Panc1 (cell line): ENCODE data around the gene SYP. TPM values are rescaled to one million over a fixed set of nuclear protein-coding genes. Genes with fewer than 3 reads are reported as not detected.
"Not testable (repeated sequence)": the region's sequence is repeated elsewhere in the genome, so short reads cannot be mapped to it uniquely, and the experiment has no call there.

Experiments used
- ATAC-seq: fragments of 200-7000 bp; cut with Tn5 transposase; 2 replicates; pipeline ENCODE4 v1.9.1; 2020; ENCODE audit warnings: mild to moderate bottlenecking, moderate library complexity
- BruUV-seq: library from RNA; stranded (reverse); fragments of 400-500 nt; replicated peaks from 2 replicates; lab custom pipeline; 2021; lab: Mats Ljungman, UMichigan
- CTCF ChIA-PET: fragments of 300-600 bp; sonication (Branson Sonifier 250); formaldehyde crosslinking; loops from one replicate; lab custom pipeline; 2022; ENCODE audit warnings: antibody characterized with exemption; lab: Charles Lee
- POLR2A ChIA-PET: fragments of 300-600 bp; sonication (Branson Sonifier 250); formaldehyde crosslinking; loops from one replicate; lab custom pipeline; 2022; ENCODE audit warnings: antibody characterized with exemption; lab: Charles Lee
- DNase-seq: peaks from one replicate; pipeline ENCODE4 v3.0.0-alpha.2; 2010; ENCODE audit warnings: low read depth, low spot score
- H3K27ac ChIP-seq: 2 replicates; pipeline ENCODE4 v1.5.1; 2011; ENCODE audit warnings: mild to moderate bottlenecking, low read length, inconsistent platforms
- H3K27me3 ChIP-seq: fragments of 200-500 bp; sonication (Bioruptor generic); 2 replicates; pipeline ENCODE4 v1.6.0; 2014; ENCODE audit warnings: low read length, inconsistent platforms; ENCODE audit not compliant: control insufficient read depth, insufficient read depth
- H3K36me3 ChIP-seq: fragments of 200-500 bp; sonication (Bioruptor generic); 2 replicates; pipeline ENCODE4 v1.5.1; 2014; ENCODE audit warnings: inconsistent platforms, mild to moderate bottlenecking, low read length, moderate library complexity; ENCODE audit not compliant: control insufficient read depth, insufficient read depth
- H3K4me1 ChIP-seq: 2 replicates; pipeline ENCODE4 v1.5.1; 2011; ENCODE audit warnings: inconsistent platforms, mild to moderate bottlenecking, low read length, moderate library complexity; ENCODE audit not compliant: control insufficient read depth, insufficient read depth
- H3K4me3 ChIP-seq, 2 experiments: 2 replicates each; pipeline ENCODE4 v1.5.1; 2011 to 2012; ENCODE audit warnings: low read depth in 2 of 2, low read length in 2 of 2, mild to moderate bottlenecking in 2 of 2, inconsistent platforms in 1 of 2, moderate library complexity in 1 of 2
- H3K9me3 ChIP-seq: fragments of 200-500 bp; sonication (Bioruptor generic); 2 replicates; pipeline ENCODE4 v1.5.1; 2014; ENCODE audit warnings: low read depth, mild to moderate bottlenecking, inconsistent platforms, low read length, moderate library complexity; ENCODE audit not compliant: control insufficient read depth, insufficient read depth
- CTCF ChIP-seq: fragments of 450-650 bp; IDR thresholded peaks from 2 replicates; pipeline ENCODE4 v1.5.1; 2017; ENCODE audit warnings: mild to moderate bottlenecking
- POLR2AphosphoS5 ChIP-seq: IDR thresholded peaks from 2 replicates; pipeline ENCODE4 v1.6.1; 2012; ENCODE audit warnings: mild to moderate bottlenecking, low read depth, low read length, moderate library complexity
- SIN3A ChIP-seq: IDR thresholded peaks from 2 replicates; pipeline ENCODE4 v1.6.1; 2012; ENCODE audit warnings: low read depth, mild to moderate bottlenecking, low read length, moderate library complexity, borderline replicate concordance; ENCODE audit not compliant: insufficient read depth
- TCF7L2 ChIP-seq: IDR thresholded peaks from 2 replicates; pipeline ENCODE4 v1.6.1; 2011; ENCODE audit warnings: mild to moderate bottlenecking, low read depth, low read length, inconsistent platforms
- in situ Hi-C: cut with HindIII; loops from 2 replicates; pipeline ENCODE4 v1.10.0; 2016; ENCODE audit warnings: low sequenced_read_pairs, low pct_unique_long_range_greater_than_20kb
- intact Hi-C: fragments of 100-400 bp; cut with micrococcal nuclease; formaldehyde crosslinking; loops from one replicate; pipeline ENCODE4 v1.10.0; 2022; ENCODE audit not compliant: unreplicated experiment
- total RNA-seq: library from RNA; stranded (reverse); gene quantifications from one replicate; pipeline ENCODE4 v1.2.1, GENCODE V29; 2021; ENCODE audit not compliant: unreplicated experiment
- TF ChIP-seq, protein P1 (sequence below), 2 experiments: IDR thresholded peaks; 2 replicates each; pipeline ENCODE4 v1.6.1; 2011 to 2012; ENCODE audit warnings: low read depth in 2 of 2, control low read depth in 1 of 2, low read length in 1 of 2, mild to moderate bottlenecking in 1 of 2, moderate library complexity in 1 of 2; ENCODE audit not compliant: insufficient read depth in 1 of 2

The SYP gene
- total RNA-seq, 1 experiment from 2014 or later = 12.4 TPM

- not testable (repeated sequence) for ATAC-seq, H3K4me3 ChIP-seq, DNase-seq
These were observed 56.8 kb downstream of the SYP start for GRCh38 chrX:49143154-49143553.

GRCh38 chrX:49142264-49142663, 57.7 kb downstream of the SYP start:
- CTCF ChIA-PET = interaction anchor here (2.5 kb wide), 1 partner anchor 14 kb away, joined by 8 read pairs; no protein-coding TSS in a partner anchor
- intact Hi-C loops, H3K4me1 ChIP-seq: not testable (repeated sequence)

More at GRCh38 chrX:49143154-49143553, 56.8 kb downstream of the SYP start:
- POLR2A ChIA-PET, H3K36me3 ChIP-seq, in situ Hi-C loops, intact Hi-C loops, H3K27me3 ChIP-seq, BruUV-seq, H3K4me1 ChIP-seq, H3K9me3 ChIP-seq, H3K27ac ChIP-seq: not testable (repeated sequence)
- CTCF ChIA-PET = interaction anchor here (2.5 kb wide), 1 partner anchor 13 kb away, joined by 8 read pairs; no protein-coding TSS in a partner anchor

GRCh38 chrX:49139713-49140112, 60.3 kb downstream of the SYP start:
- Histone ChIP-seq H3K9me3 (peaks cover 4% of the 10 kb centered on the region; the same call in 1 of the 2 replicates), H3K27me3 (no peaks in the 10 kb centered on the region), H3K4me1 (no peaks in the 10 kb centered on the region), H3K27ac (no peak overlapping the region), H3K36me3 (no peaks in the 10 kb centered on the region), H3K4me3 (no peak overlapping the region)
- POLR2A ChIA-PET = no interaction called here
- ATAC-seq = no peak
- CTCF ChIA-PET = no interaction called here
- no TSS peak for BruUV-seq
- in situ Hi-C loops = no loop called here
- DNase-seq = no peak
- intact Hi-C loops = no loop called here
- TF ChIP-seq, protein P1, sequence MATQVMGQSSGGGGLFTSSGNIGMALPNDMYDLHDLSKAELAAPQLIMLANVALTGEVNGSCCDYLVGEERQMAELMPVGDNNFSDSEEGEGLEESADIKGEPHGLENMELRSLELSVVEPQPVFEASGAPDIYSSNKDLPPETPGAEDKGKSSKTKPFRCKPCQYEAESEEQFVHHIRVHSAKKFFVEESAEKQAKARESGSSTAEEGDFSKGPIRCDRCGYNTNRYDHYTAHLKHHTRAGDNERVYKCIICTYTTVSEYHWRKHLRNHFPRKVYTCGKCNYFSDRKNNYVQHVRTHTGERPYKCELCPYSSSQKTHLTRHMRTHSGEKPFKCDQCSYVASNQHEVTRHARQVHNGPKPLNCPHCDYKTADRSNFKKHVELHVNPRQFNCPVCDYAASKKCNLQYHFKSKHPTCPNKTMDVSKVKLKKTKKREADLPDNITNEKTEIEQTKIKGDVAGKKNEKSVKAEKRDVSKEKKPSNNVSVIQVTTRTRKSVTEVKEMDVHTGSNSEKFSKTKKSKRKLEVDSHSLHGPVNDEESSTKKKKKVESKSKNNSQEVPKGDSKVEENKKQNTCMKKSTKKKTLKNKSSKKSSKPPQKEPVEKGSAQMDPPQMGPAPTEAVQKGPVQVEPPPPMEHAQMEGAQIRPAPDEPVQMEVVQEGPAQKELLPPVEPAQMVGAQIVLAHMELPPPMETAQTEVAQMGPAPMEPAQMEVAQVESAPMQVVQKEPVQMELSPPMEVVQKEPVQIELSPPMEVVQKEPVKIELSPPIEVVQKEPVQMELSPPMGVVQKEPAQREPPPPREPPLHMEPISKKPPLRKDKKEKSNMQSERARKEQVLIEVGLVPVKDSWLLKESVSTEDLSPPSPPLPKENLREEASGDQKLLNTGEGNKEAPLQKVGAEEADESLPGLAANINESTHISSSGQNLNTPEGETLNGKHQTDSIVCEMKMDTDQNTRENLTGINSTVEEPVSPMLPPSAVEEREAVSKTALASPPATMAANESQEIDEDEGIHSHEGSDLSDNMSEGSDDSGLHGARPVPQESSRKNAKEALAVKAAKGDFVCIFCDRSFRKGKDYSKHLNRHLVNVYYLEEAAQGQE (IDR thresholded peaks at IDR 0.05; ENCODE audit: insufficient read depth in 1 of 2, low read depth in 2 of 2, low read length in 1 of 2) = no peak
- TF ChIP-seq SIN3A = no peak
- TF ChIP-seq POLR2AphosphoS5 = no peak
- TF ChIP-seq CTCF = no peak
- TF ChIP-seq TCF7L2 = no peak

More at GRCh38 chrX:49142264-49142663, 57.7 kb downstream of the SYP start:
- H3K27me3 ChIP-seq, in situ Hi-C loops, DNase-seq, H3K9me3 ChIP-seq, H3K4me3 ChIP-seq, H3K36me3 ChIP-seq, POLR2A ChIA-PET, H3K27ac ChIP-seq, BruUV-seq, ATAC-seq: not testable (repeated sequence)

Other genes starting within 250 kb of the SYP start
- 59.5 TPM for gene OTUD5, start 242.6 kb downstream of the SYP start, total RNA-seq
- gene KCND1, start 228.3 kb downstream of the SYP start, total RNA-seq = 5.5 TPM
- 51.0 TPM for gene GRIPAP1, start 197.9 kb downstream of the SYP start, total RNA-seq
- 45.9 TPM for gene TFE3, start 156.8 kb downstream of the SYP start, total RNA-seq
- gene CCDC120, start 141.2 kb downstream of the SYP start, total RNA-seq = 11.0 TPM
- 36.3 TPM for gene PRAF2, start 126.2 kb downstream of the SYP start, total RNA-seq
- 49.3 TPM for gene WDR45, start 120.3 kb downstream of the SYP start, total RNA-seq
- gene GPKOW, start 76.5 kb downstream of the SYP start, total RNA-seq = 28.0 TPM
- 3.8 TPM for gene MAGIX, start 37.4 kb downstream of the SYP start, total RNA-seq
- gene PLP2, start 28.3 kb downstream of the SYP start, total RNA-seq = 293 TPM
- gene PRICKLE3, start 13.8 kb downstream of the SYP start, total RNA-seq = 40.1 TPM
- gene CACNA1F, start 33.1 kb upstream of the SYP start, total RNA-seq = not detected
- gene CCDC22, start 35.3 kb upstream of the SYP start, total RNA-seq = 22.8 TPM
- gene FOXP3, start 64.5 kb upstream of the SYP start, total RNA-seq = 0.26 TPM
- 8.3 TPM for gene PPP1R3F, start 69.6 kb upstream of the SYP start, total RNA-seq
- gene GAGE10, start 103.5 kb upstream of the SYP start, total RNA-seq = not detected
- gene GAGE12J, start 121.8 kb upstream of the SYP start, total RNA-seq = 1.1 TPM
- gene GAGE13, start 131.4 kb upstream of the SYP start, total RNA-seq = not detected